Esophagus squamous epithelium (tissue), 5 donors: Measurements from ENCODE around the gene LRIG1. TPM values are rescaled to one million over a fixed set of nuclear protein-coding genes. Genes with fewer than 3 reads are reported as not detected.

ENCODE experiments used
- DNase-seq: peaks from one replicate; lab custom pipeline; 2025; lab: John Stamatoyannopoulos, UW
- H3K27ac ChIP-seq, 4 donors: fragments of 200-600 bp; sonication (generic); one replicate each; pipeline ENCODE4 v1.5.1; 2016 to 2019; ENCODE audit warnings: mild to moderate bottlenecking in 1 of 4
- H3K27me3 ChIP-seq, 4 donors: fragments of 200-600 bp; sonication (generic); 1 replicate in 3 of 4; 2 replicates in 1 of 4; pipeline versions ENCODE4 v1.5.1 to v1.6.0; 2017 to 2021; ENCODE audit warnings: antibody characterized with exemption in 1 of 4
- H3K36me3 ChIP-seq, 3 donors: fragments of 200-600 bp; sonication (generic); one replicate each; pipeline ENCODE4 v1.5.1; 2016 to 2019
- H3K4me1 ChIP-seq, 3 donors: fragments of 200-600 bp; sonication (generic); one replicate each; pipeline ENCODE4 v1.5.1; 2017 to 2019
- H3K4me3 ChIP-seq, 4 donors: fragments of 200-600 bp; sonication (generic); 1 replicate in 3 of 4; 2 replicates in 1 of 4; pipeline ENCODE4 v1.5.1; 2016 to 2019; ENCODE audit warnings: mild to moderate bottlenecking in 2 of 4, moderate library complexity in 1 of 4
- H3K9me3 ChIP-seq, 3 donors: fragments of 200-600 bp; sonication (generic); one replicate each; pipeline ENCODE4 v1.5.1; 2016 to 2019
- CTCF ChIP-seq, 6 experiments: fragments of 450-650 bp in 4 of 6; fragments of 200-600 bp in 2 of 6; sonication (generic) in 2 of 6; IDR thresholded peaks; one replicate each; pipeline ENCODE4 v1.5.1; 2016 to 2019; ENCODE audit warnings: antibody characterized with exemption in 6 of 6, mild to moderate bottlenecking in 4 of 6, moderate library complexity in 4 of 6
- POLR2A ChIP-seq, 4 donors: fragments of 450-650 bp; IDR thresholded peaks; one replicate each; pipeline ENCODE4 v1.6.1; 2017; ENCODE audit warnings: antibody characterized with exemption in 4 of 4, mild to moderate bottlenecking in 4 of 4, moderate library complexity in 3 of 4
- WGBS, 2 donors: methylation state at CpG; one replicate each; pipeline ENCODE4 v1.1.5; 2018; 5-methylcytosine and 5-hydroxymethylcytosine counted together
- intact Hi-C: fragments of 100-400 bp; cut with DNase I; formaldehyde crosslinking; loops from one replicate; pipeline ENCODE4 v1.15.0; 2022
- total RNA-seq, 4 donors: library from RNA; depleted of rRNA; stranded (reverse); fragments of >200 nt; gene quantifications; one replicate each; pipeline ENCODE4 v1.1.0, GENCODE V29; 2016
- donor health status: DM: yes; HTN: yes; CAD: no.

Gene LRIG1
- total RNA-seq, 4 donors from 2014 or later = 7.5 to 30.5 (median 15.1) TPM

GRCh38 chr3:66344848-66345578 is 155.8 kb downstream of the LRIG1 start:
- 85 to 91% methylated on average over 8 of the region's 8 CpGs for WGBS, 2 donors
- no peak for DNase-seq
- H3K27me3 ChIP-seq = no peaks in the 10 kb centered on the region
- intact Hi-C loops = no loop called here
- H3K4me3 ChIP-seq = no peak overlapping the region
- no peak for TF ChIP-seq CTCF (IDR thresholded peaks at IDR 0.05)
- TF ChIP-seq POLR2A (IDR thresholded peaks at IDR 0.05) = no peak
- H3K27ac ChIP-seq = no peak overlapping the region
- H3K9me3 ChIP-seq = no peaks in the 10 kb centered on the region
- no peaks in the 10 kb centered on the region for H3K4me1 ChIP-seq
- H3K36me3 ChIP-seq = peaks cover 0 to 15% (median 0%) of the 10 kb centered on the region in 3 donors

GRCh38 chr3:66344391-66344811 is 156.4 kb downstream of the LRIG1 start:
- no peak for DNase-seq
- intact Hi-C loops = no loop called here
- Histone ChIP-seq H3K4me3 (no peak overlapping the region), H3K9me3 (no peaks in the 10 kb centered on the region), H3K27me3 (no peaks in the 10 kb centered on the region), H3K27ac (no peak overlapping the region), H3K4me1 (no peaks in the 10 kb centered on the region), H3K36me3 (peaks cover 0 to 15% (median 0%) of the 10 kb centered on the region in 3 donors)
- TF ChIP-seq POLR2A (IDR thresholded peaks at IDR 0.05) (no peak), CTCF (IDR thresholded peaks at IDR 0.05) (no peak)
- 94 to 96% methylated on average over 7 to 9 of the region's 9 CpGs for WGBS, 2 donors

- Histone ChIP-seq H3K9me3 (no peaks in the 10 kb centered on the region), H3K36me3 (peaks cover 0 to 13% (median 0%) of the 10 kb centered on the region in 3 donors), H3K27me3 (no peaks in the 10 kb centered on the region), H3K4me1 (peaks cover 0 to 5% (median 0%) of the 10 kb centered on the region in 3 donors), H3K27ac (no peak overlapping the region), H3K4me3 (no peak overlapping the region)
- DNase-seq = no peak
- intact Hi-C loops = no loop called here
- TF ChIP-seq CTCF (IDR thresholded peaks at IDR 0.05) (no peak), POLR2A (IDR thresholded peaks at IDR 0.05) (no peak)
- 75 to 77% methylated on average over 8 of the region's 8 CpGs for WGBS, 2 donors
These were observed 158.0 kb downstream of the LRIG1 start for GRCh38 chr3:66342717-66343356.

GRCh38 chr3:66338927-66339326 is 161.9 kb downstream of the LRIG1 start:
- H3K4me1 ChIP-seq = peaks cover 0 to 5% (median 0%) of the 10 kb centered on the region in 3 donors
- no peaks in the 10 kb centered on the region for H3K9me3 ChIP-seq
- H3K27ac ChIP-seq = no peak overlapping the region
- no peaks in the 10 kb centered on the region for H3K27me3 ChIP-seq
- H3K36me3 ChIP-seq = no peaks in the 10 kb centered on the region
- 59 to 61% methylated on average over 3 of the region's 3 CpGs for WGBS, 2 donors
- TF ChIP-seq CTCF (IDR thresholded peaks at IDR 0.05) = no peak
- TF ChIP-seq POLR2A (IDR thresholded peaks at IDR 0.05) = no peak
- no peak overlapping the region for H3K4me3 ChIP-seq
- no peak for DNase-seq
- intact Hi-C loops = no loop called here

GRCh38 chr3:66336333-66336766 is 164.5 kb downstream of the LRIG1 start:
- Histone ChIP-seq H3K27me3 (no peaks in the 10 kb centered on the region), H3K36me3 (no peaks in the 10 kb centered on the region), H3K9me3 (no peaks in the 10 kb centered on the region), H3K27ac (no peak overlapping the region), H3K4me3 (no peak overlapping the region), H3K4me1 (peaks cover 0 to 5% (median 0%) of the 10 kb centered on the region in 3 donors)
- TF ChIP-seq CTCF (IDR thresholded peaks at IDR 0.05) (no peak), POLR2A (IDR thresholded peaks at IDR 0.05) (no peak)
- intact Hi-C loops = no loop called here
- no peak for DNase-seq
- WGBS, 2 donors = 29 to 30% methylated on average over 4 of the region's 4 CpGs
